Tibial nerve (tissue), 4 donors: ENCODE results near the gene RTCA. TPM values are rescaled to one million over a fixed set of nuclear protein-coding genes. Genes with fewer than 3 reads are reported as not detected.

ENCODE experiments used
- DNase-seq, 2 donors: peaks; one replicate each; pipeline ENCODE4 v3.0.0-alpha.2; 2019; ENCODE audit warnings: low spot score in 2 of 2
- H3K27ac ChIP-seq, 4 donors: fragments of 200-600 bp; sonication (generic) in 3 of 4; one replicate each; pipeline ENCODE4 v1.5.1; 2017 to 2019; ENCODE audit warnings: mild to moderate bottlenecking in 1 of 4
- H3K27me3 ChIP-seq, 2 donors: fragments of 200-600 bp; sonication (generic) in 1 of 2; one replicate each; pipeline versions ENCODE4 v1.5.1 to v1.6.0; 2017 to 2019
- H3K36me3 ChIP-seq, 3 donors: fragments of 200-600 bp; sonication (generic); one replicate each; pipeline ENCODE4 v1.5.1; 2018 to 2019
- H3K4me1 ChIP-seq, 4 donors: fragments of 200-600 bp; sonication (generic) in 3 of 4; one replicate each; pipeline ENCODE4 v1.5.1; 2017 to 2019
- H3K4me3 ChIP-seq, 4 donors: fragments of 200-600 bp; sonication (generic) in 3 of 4; one replicate each; pipeline ENCODE4 v1.5.1; 2017 to 2019; ENCODE audit warnings: mild to moderate bottlenecking in 1 of 4, moderate library complexity in 1 of 4
- H3K9me3 ChIP-seq, 4 donors: fragments of 200-600 bp; sonication (generic) in 3 of 4; one replicate each; pipeline ENCODE4 v1.5.1; 2017 to 2019
- CTCF ChIP-seq, 5 experiments: fragments of 200-600 bp in 3 of 5; fragments of 450-650 bp in 2 of 5; sonication (generic) in 3 of 5; IDR thresholded peaks; one replicate each; pipeline ENCODE4 v1.5.1; 2016 to 2019; ENCODE audit warnings: antibody characterized with exemption in 5 of 5, mild to moderate bottlenecking in 3 of 5, moderate library complexity in 2 of 5
- EP300 ChIP-seq, 2 donors: sonication (generic); formaldehyde crosslinking; IDR thresholded peaks; one replicate each; pipeline ENCODE4 v1.6.1; 2017; ENCODE audit warnings: antibody characterized with exemption in 2 of 2, mild to moderate bottlenecking in 1 of 2
- POLR2A ChIP-seq, 2 donors: fragments of 450-650 bp; IDR thresholded peaks; one replicate each; pipeline ENCODE4 v1.6.1; 2017; ENCODE audit warnings: antibody characterized with exemption in 2 of 2, mild to moderate bottlenecking in 2 of 2, moderate library complexity in 2 of 2
- WGBS, 2 donors: methylation state at CpG; one replicate each; pipeline ENCODE4 v1.1.5; 2018; 5-methylcytosine and 5-hydroxymethylcytosine counted together
- total RNA-seq, 4 donors: library from RNA; depleted of rRNA; stranded (reverse); fragments of >200 nt; gene quantifications; one replicate each; pipeline ENCODE4 v1.1.0, GENCODE V29; 2016

Gene RTCA
- 10 to 100 TPM; 21.9 to 30.6 (median 23.2) TPM for total RNA-seq

GRCh38 chr1:100265931-100266740, at the start of gene RTCA:
Gene RTCA, plus strand, starts transcription at chr1:100266216. Its CDS starts 160 bp downstream, at chr1:100266376.
- DNase-seq, result peak; percentile 92 to 95
- H3K4me3 ChIP-seq, result peak within 1 kb of the TSS; percentile 70 to 92 (median 79)
- 0 to 1% methylated on average over 42 to 47 of the region's 53 CpGs for WGBS, 2 donors
- no peaks in the 10 kb centered on the region for H3K9me3 ChIP-seq
- peak in 1 of 5 experiments; percentile 21 for TF ChIP-seq CTCF (IDR thresholded peaks at IDR 0.05)
- peak; percentile 73 to 93 for TF ChIP-seq EP300 (IDR thresholded peaks at IDR 0.05)
- peak; percentile 34 to 76 for TF ChIP-seq POLR2A (IDR thresholded peaks at IDR 0.05)
- peak within 1 kb of the TSS; percentile 49 to 90 (median 82) for H3K27ac ChIP-seq
- H3K36me3 ChIP-seq, result peaks cover 0 to 40% (median 5%) of the 10 kb centered on the region in 3 donors
- H3K4me1 ChIP-seq, result peaks cover 0 to 53% (median 19%) of the 10 kb centered on the region in 4 donors
- H3K27me3 ChIP-seq, result no peaks in the 10 kb centered on the region

DNA sequence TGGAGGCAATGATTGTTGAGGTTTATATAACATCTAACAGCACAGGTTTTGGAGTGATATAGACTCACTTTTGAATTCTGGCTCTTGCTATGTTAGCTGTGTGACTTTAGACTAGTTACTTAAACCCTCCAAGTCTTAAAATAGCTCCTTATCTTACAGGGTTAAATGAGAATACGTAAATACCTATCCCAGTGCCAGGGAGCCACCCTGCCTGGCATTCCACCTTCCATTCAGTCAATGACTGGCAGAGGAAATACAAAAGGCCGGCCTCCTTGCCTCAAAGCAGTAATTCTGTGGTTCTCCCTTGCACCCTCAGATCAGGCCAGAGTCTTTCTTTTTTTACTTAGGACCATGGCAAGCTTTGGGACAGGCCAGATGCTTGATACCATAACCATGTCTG, 48.2 kb upstream of the RTCA start:
- TF ChIP-seq POLR2A (IDR thresholded peaks at IDR 0.05) (no peak), EP300 (IDR thresholded peaks at IDR 0.05) (no peak), CTCF (IDR thresholded peaks at IDR 0.05) (no peak)
- Histone ChIP-seq H3K36me3 (peaks cover 0 to 60% (median 13%) of the 10 kb centered on the region in 3 donors), H3K27me3 (no peaks in the 10 kb centered on the region), H3K9me3 (no peaks in the 10 kb centered on the region), H3K27ac (no peak overlapping the region), H3K4me1 (no peaks in the 10 kb centered on the region), H3K4me3 (no peak overlapping the region)
- 75 to 81% methylated on average over 2 of the region's 2 CpGs for WGBS, 2 donors
- DNase-seq, result no peak

GRCh38 chr1:100219457-100219856, 46.6 kb upstream of the RTCA start:
- no peak for DNase-seq
- WGBS, 2 donors, result 93 to 96% methylated on average over 5 of the region's 6 CpGs
- Histone ChIP-seq H3K36me3 (peaks cover 0 to 49% (median 4%) of the 10 kb centered on the region in 3 donors), H3K9me3 (no peaks in the 10 kb centered on the region), H3K4me1 (no peaks in the 10 kb centered on the region), H3K27me3 (no peaks in the 10 kb centered on the region), H3K4me3 (no peak overlapping the region), H3K27ac (no peak overlapping the region)
- TF ChIP-seq CTCF (IDR thresholded peaks at IDR 0.05) (no peak), EP300 (IDR thresholded peaks at IDR 0.05) (no peak), POLR2A (IDR thresholded peaks at IDR 0.05) (no peak)

- Histone ChIP-seq H3K27ac (no peak overlapping the region), H3K4me3 (no peak overlapping the region), H3K9me3 (no peaks in the 10 kb centered on the region), H3K36me3 (peaks cover 0 to 45% (median 0%) of the 10 kb centered on the region in 3 donors), H3K4me1 (no peaks in the 10 kb centered on the region), H3K27me3 (no peaks in the 10 kb centered on the region)
- DNase-seq, result no peak
- WGBS, 2 donors, result 92 to 96% methylated on average over 2 of the region's 2 CpGs
- no peak for TF ChIP-seq EP300 (IDR thresholded peaks at IDR 0.05)
- TF ChIP-seq POLR2A (IDR thresholded peaks at IDR 0.05), result no peak
- TF ChIP-seq CTCF (IDR thresholded peaks at IDR 0.05), result no peak
Measured at GRCh38 chr1:100219883-100220282, 46.1 kb upstream of the RTCA start.

DNA sequence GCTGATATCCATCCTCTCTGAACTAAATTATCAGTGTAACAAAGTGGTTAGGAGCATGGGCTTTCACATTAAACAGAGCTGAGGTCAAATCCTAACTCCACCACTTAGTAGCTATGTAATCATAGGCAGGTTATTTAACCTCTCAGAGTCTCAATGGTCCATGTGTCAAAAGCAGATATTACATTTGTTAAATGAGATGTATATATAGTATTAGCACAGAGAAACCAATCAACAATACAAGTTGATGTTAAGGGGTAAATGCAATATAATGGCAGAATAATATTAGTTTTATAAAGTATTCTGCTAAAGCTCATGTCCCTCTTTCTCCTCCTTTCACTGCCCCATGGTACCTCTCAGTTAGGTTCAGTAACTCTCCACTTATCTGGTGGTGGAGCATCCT, 43.6 kb upstream of the RTCA start:
- no peak for DNase-seq
- Histone ChIP-seq H3K27ac (no peak overlapping the region), H3K36me3 (peaks cover 0 to 38% (median 0%) of the 10 kb centered on the region in 3 donors), H3K9me3 (no peaks in the 10 kb centered on the region), H3K4me3 (no peak overlapping the region), H3K4me1 (no peaks in the 10 kb centered on the region), H3K27me3 (no peaks in the 10 kb centered on the region)
- no peak for TF ChIP-seq EP300 (IDR thresholded peaks at IDR 0.05)
